GM12891 (cell line): ENCODE data around the gene GMCL2.

Experiments used
- PAX5 ChIP-seq: IDR thresholded peaks from 2 replicates; pipeline ENCODE4 v1.6.1; 2011; ENCODE audit warnings: low read length, moderate library complexity, mild to moderate bottlenecking; ENCODE audit not compliant: insufficient read depth, severe bottlenecking
- POLR2A ChIP-seq: IDR thresholded peaks from 2 replicates; pipeline ENCODE4 v1.6.1; 2011; ENCODE audit warnings: low read depth, low read length, control low read depth
- POLR2AphosphoS5 ChIP-seq: IDR thresholded peaks from 2 replicates; pipeline ENCODE4 v1.6.1; 2011; ENCODE audit warnings: low read depth, low read length, control low read depth
- SPI1 ChIP-seq: IDR thresholded peaks from 2 replicates; pipeline ENCODE4 v1.6.1; 2011; ENCODE audit warnings: low read depth, low read length, control low read depth
- TAF1 ChIP-seq: IDR thresholded peaks from 2 replicates; pipeline ENCODE4 v1.6.1; 2011; ENCODE audit warnings: low read depth, low read length, control low read depth

DNA sequence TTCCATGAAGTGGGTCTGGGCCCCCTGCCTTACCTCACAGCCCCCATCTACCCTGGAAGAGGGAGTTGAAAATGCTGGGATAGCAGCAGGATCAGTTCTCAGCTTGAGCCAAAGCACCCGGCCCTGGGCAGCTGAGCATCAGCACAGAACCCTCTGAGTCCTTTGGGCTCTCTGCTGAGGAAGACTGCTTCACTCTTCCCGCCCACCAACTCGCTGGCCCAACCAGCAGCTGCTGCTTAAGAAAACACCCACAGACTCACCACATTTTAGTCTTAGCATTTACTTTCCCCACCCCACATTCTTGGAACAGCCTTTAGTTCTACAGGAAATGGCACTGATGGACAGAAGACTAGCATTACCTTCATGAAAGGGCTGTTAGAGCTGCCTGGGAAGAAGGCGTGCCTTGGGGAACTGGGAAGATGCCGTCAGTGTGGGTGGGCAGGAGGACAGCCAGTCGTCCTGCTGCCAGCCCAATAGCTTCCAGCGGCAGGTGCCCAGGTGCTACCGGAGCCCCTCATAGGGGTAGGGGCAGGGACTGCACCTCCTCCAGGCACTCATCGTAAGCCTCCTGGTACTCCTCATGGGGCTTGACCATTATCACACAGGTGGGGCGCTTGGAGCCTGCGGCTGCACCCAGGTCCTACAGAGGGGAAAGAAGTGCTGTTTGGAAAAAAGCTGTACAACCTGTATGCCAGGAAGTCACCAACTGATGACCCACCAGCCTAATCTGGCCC lies 37.8 kb downstream of the GMCL2 start:
- TF ChIP-seq POLR2A (no peak), POLR2AphosphoS5 (no peak), SPI1 (no peak), TAF1 (no peak), PAX5 (no peak)
